GM18526 (cell line): ENCODE data around the gene MIA2.

ENCODE experiments used
- POLR2A ChIP-seq: IDR thresholded peaks from 3 replicates; pipeline ENCODE4 v1.6.1; 2011; ENCODE audit not compliant: insufficient read length; ENCODE audit errors: extremely low read depth

The MIA2 gene

DNA sequence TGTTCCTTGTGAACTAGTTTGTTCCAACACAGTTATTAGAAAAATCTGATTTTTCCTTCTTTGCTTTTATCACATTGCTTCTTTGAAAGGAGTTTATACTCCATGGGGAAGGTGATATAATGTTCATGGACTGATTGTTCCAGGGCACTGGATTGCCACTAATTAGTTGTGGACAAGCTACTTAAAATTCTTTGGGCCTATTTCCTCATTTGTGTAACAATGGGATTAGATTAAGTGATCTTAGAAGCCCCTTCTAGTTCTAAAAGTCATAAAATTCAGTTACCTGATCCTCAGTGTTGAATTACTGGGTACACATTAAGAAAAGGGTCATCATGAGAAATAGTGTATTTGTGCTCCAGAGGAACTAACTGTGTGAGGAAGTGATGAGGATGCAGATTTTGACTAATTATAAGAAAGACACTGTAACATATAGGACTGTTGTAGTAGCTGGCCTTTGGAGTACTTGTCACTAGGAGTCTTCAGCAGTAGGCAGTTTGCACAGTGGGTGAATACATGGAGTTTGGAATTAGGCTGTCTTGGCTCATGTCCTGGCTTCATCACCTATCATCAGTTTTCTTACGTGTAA is 82.2 kb downstream of the MIA2 start:
- TF ChIP-seq POLR2A: no peak

GRCh38 chr14:39316830-39317553 is 83.3 kb downstream of the MIA2 start:
- TF ChIP-seq POLR2A: no peak

DNA sequence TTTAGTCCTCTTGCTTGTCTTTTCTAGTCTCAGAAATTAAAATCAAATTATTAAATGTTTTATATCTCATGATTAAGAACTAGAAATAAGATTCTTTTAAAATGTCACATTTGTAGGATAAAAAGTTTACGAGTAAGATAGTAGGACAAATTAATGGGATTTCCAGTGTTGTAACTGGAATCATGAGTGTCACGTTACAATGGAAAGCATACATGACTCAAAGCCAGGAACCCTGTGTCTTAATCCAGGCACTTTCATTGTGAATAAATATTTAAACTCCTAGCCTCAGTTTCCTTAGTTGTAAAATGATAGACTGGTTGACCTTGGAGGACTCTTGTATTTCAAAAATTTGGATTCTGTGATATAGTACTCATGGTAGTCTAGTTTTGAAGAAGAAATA is 84.9 kb downstream of the MIA2 start:
- TF ChIP-seq POLR2A: no peak

DNA sequence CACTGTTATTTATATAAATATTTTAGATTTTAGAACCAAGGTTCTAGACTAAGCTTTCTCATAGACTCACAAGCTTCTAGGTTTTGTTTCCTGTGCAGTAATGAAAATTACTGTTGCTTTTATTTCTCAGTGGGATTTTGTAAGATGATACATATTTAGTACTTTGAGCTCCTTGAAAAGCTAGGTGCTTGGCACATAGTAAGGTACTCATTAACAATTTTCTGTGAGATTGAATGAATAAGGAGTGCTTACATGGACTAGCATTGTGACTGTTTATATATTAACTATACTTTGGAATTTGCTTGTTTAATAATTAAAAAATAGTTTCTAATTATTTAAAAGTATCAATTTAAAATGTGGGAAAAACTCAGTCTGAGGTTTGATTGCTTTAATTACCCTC is 85.7 kb downstream of the MIA2 start:
- no peak for TF ChIP-seq POLR2A

GRCh38 chr14:39320318-39320717 is 86.6 kb downstream of the MIA2 start:
- no peak for TF ChIP-seq POLR2A

DNA sequence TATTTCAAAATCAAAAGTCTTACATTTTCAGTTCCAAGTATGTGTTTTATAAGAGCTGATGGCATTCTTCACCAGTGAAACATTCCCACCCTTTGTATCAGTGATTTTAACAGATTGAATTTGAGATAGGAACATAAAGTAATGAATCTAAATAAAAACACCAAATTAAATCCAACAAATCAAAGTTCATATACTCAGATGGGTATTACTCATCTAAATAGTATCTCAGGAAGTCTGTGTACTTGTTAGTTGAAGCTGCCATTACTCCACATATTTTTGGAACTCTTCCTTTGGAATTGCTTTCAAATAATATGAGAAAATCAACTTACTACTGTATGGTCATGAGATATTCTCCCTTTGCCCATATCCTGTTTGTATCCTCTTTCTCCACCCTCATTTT is 89.1 kb downstream of the MIA2 start:
- TF ChIP-seq POLR2A: no peak

- no peak for TF ChIP-seq POLR2A
Measured at GRCh38 chr14:39324097-39324496, 90.4 kb downstream of the MIA2 start.

DNA sequence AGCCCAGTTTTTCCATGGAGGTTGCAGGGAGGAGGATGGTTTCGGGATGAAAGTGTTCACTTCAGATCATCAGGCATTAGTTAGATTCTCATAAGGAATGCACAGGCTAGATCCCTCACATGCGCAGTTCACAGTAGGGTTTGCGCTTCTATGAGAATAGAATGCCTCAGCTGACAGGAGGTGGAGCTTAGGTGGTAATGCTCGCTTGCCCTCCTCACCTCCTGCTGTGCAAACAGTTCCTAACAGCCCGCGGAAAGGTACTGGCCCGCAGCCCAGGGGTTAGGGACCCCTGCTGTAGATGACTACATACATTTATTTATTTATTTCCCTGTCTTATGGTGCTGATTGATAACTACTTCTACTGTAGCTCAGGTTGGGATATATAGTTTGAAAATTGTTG is 105.3 kb downstream of the MIA2 start:
- TF ChIP-seq POLR2A: no peak

- TF ChIP-seq POLR2A: no peak
Measured at GRCh38 chr14:39342768-39343167, 109.1 kb downstream of the MIA2 start.

- TF ChIP-seq POLR2A: no peak
Measured at GRCh38 chr14:39343614-39344013, 109.9 kb downstream of the MIA2 start.

GRCh38 chr14:39350866-39351265 is 117.2 kb downstream of the MIA2 start:
- TF ChIP-seq POLR2A: no peak

DNA sequence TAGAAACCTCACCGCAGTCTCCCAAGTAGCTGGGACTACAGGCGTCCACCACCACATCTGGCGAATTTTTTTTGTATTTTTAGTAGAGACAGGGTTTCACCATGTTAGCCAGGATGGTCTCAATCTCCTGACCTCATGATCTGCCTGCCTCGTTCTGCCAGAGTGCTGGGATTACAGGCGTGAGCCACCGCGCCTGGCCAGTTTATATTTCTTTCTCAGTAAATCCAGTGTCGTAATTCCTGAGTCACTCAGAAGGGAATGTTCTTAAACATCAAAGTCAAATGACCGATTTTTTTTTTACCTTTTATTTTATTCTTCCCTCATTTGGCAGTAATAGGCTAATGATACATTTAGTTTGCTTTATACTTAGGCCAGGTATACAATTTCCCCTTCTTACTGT is 118.0 kb downstream of the MIA2 start:
- no peak for TF ChIP-seq POLR2A

GRCh38 chr14:39360316-39360715 is 126.6 kb downstream of the MIA2 start:
- no peak for TF ChIP-seq POLR2A

DNA sequence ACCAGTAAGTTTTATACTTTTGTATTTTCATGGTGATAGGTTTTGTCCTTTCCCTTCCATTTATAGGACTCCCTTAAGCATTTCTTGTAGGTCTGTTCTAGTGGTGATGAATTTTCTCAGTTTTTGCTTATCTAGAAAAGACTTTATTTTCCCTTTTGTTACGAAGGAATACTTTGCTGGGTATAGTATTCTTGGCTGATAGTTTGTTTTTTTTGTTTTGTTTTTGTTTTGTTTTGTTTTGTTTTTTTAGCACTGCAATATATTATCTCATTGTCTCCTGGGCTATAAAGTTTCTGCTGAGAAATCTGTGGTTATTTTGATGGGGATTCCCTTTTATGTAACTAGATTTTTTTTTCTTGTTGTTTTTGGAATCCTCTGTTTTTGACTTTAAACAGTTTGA is 130.8 kb downstream of the MIA2 start:
- no peak for TF ChIP-seq POLR2A

DNA sequence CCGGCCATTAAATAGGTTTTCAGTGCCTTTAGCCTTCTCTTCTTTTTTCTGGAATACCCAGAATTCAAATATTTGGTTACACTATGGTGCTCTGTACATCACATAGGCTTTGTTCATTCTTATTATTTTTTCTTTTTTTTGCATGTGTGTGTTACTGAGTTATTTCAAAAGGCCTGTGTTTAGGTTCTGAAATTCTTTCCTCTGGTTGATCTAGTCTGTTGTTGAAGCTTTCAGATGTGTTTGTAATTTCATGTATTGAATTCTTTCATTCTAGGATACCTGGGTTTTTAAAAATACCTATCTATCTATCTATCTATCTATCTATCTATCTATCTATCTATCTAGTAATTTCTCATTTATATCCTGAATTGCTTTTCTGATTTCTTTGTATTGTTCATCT is 131.6 kb downstream of the MIA2 start:
- TF ChIP-seq POLR2A: no peak

- TF ChIP-seq POLR2A: no peak
Measured at GRCh38 chr14:39366460-39367386, 133.0 kb downstream of the MIA2 start.
